Measurements from ENCODE around the gene ZNF106.

Gene ZNF106

GRCh38 chr15:42457445-42458442 lies 33.2 kb downstream of the ZNF106 start:
- DNase-seq (ENCODE audit: low spot score), result peak; percentile 42
- in situ Hi-C loops (cut with MboI; ENCODE audit: low sequenced_read_pairs, unreplicated experiment), result no loop called here
- no peak for TF ChIP-seq CTCF (IDR thresholded peaks at IDR 0.05; ENCODE audit: borderline replicate concordance, control extremely low read depth, extremely low read depth, insufficient read depth, missing control alignments)

- in situ Hi-C loops (cut with MboI; ENCODE audit: low sequenced_read_pairs, unreplicated experiment), result no loop called here
- no peak for TF ChIP-seq CTCF (IDR thresholded peaks at IDR 0.05; ENCODE audit: borderline replicate concordance, control extremely low read depth, extremely low read depth, insufficient read depth, missing control alignments)
- DNase-seq (ENCODE audit: low spot score), result no peak
Observed at GRCh38 chr15:42456971-42457370, 34.0 kb downstream of the ZNF106 start.

- in situ Hi-C loops (cut with MboI; ENCODE audit: low sequenced_read_pairs, unreplicated experiment), result no loop called here
- no peak for DNase-seq (ENCODE audit: low spot score)
- no peak for TF ChIP-seq CTCF (IDR thresholded peaks at IDR 0.05; ENCODE audit: borderline replicate concordance, control extremely low read depth, extremely low read depth, insufficient read depth, missing control alignments)
Observed at GRCh38 chr15:42456531-42456930, 34.4 kb downstream of the ZNF106 start.

- TF ChIP-seq CTCF (IDR thresholded peaks at IDR 0.05; ENCODE audit: borderline replicate concordance, control extremely low read depth, extremely low read depth, insufficient read depth, missing control alignments), result no peak
- in situ Hi-C loops (cut with MboI; ENCODE audit: low sequenced_read_pairs, unreplicated experiment), result no loop called here
- DNase-seq (ENCODE audit: low spot score), result no peak
Observed at GRCh38 chr15:42453826-42454225, 37.1 kb downstream of the ZNF106 start.

GRCh38 chr15:42450425-42450790 lies 40.5 kb downstream of the ZNF106 start:
- in situ Hi-C loops (cut with MboI; ENCODE audit: low sequenced_read_pairs, unreplicated experiment), result no loop called here
- TF ChIP-seq CTCF (IDR thresholded peaks at IDR 0.05; ENCODE audit: borderline replicate concordance, control extremely low read depth, extremely low read depth, insufficient read depth, missing control alignments), result no peak
- no peak for DNase-seq (ENCODE audit: low spot score)

GRCh38 chr15:42449770-42450424 lies 41.0 kb downstream of the ZNF106 start:
- DNase-seq (ENCODE audit: low spot score), result no peak
- in situ Hi-C loops (cut with MboI; ENCODE audit: low sequenced_read_pairs, unreplicated experiment), result no loop called here
- no peak for TF ChIP-seq CTCF (IDR thresholded peaks at IDR 0.05; ENCODE audit: borderline replicate concordance, control extremely low read depth, extremely low read depth, insufficient read depth, missing control alignments)
